Measurements from ENCODE around the gene CARD19. TPM values are rescaled to one million over a fixed set of nuclear protein-coding genes. Genes with fewer than 3 reads are reported as not detected.

The CARD19 gene
- total and polyA plus RNA-seq, 2 experiments from 2014 or later: 36.8 to 48.3 TPM

GRCh38 chr9:93077367-93077766 lies 18.6 kb upstream of the CARD19 start:
- no peak overlapping the region for H2AFZ ChIP-seq
- no peaks in the 10 kb centered on the region; the same call in 2 of the 3 replicates for H3K36me3 Mint-ChIP-seq (ENCODE audit: low read depth)
- H3F3A ChIP-seq (replicated peaks; ENCODE audit: low read depth): no peaks in the 10 kb centered on the region
- no peak overlapping the region for H3K27ac Mint-ChIP-seq
- no peaks in the 10 kb centered on the region for H3K9me3 Mint-ChIP-seq
- no peaks in the 10 kb centered on the region for H3K79me2 ChIP-seq (replicated peaks; ENCODE audit: insufficient read depth)
- no peak overlapping the region for H3K4me2 ChIP-seq
- no peak overlapping the region for H3K27ac ChIP-seq (ENCODE audit: low read depth)
- no peak for DNase-seq (ENCODE audit: low spot score)
- H3K4me1 Mint-ChIP-seq: no peaks in the 10 kb centered on the region; the same call in 2 of the 3 replicates
- no peak for ATAC-seq
- H3K4me1 ChIP-seq (ENCODE audit: insufficient read depth): no peaks in the 10 kb centered on the region
- no peaks in the 10 kb centered on the region for H4K20me1 ChIP-seq (replicated peaks; ENCODE audit: insufficient read depth)
- H3K4me3 ChIP-seq: no peak overlapping the region
- peaks cover 6% of the 10 kb centered on the region for H3K27me3 Mint-ChIP-seq (ENCODE audit: insufficient read depth, low read depth, poor library complexity)
- no peaks in the 10 kb centered on the region; the same call in 1 of the 2 replicates for H3K36me3 ChIP-seq (ENCODE audit: insufficient read depth)
- TF ChIP-seq, protein P1, sequence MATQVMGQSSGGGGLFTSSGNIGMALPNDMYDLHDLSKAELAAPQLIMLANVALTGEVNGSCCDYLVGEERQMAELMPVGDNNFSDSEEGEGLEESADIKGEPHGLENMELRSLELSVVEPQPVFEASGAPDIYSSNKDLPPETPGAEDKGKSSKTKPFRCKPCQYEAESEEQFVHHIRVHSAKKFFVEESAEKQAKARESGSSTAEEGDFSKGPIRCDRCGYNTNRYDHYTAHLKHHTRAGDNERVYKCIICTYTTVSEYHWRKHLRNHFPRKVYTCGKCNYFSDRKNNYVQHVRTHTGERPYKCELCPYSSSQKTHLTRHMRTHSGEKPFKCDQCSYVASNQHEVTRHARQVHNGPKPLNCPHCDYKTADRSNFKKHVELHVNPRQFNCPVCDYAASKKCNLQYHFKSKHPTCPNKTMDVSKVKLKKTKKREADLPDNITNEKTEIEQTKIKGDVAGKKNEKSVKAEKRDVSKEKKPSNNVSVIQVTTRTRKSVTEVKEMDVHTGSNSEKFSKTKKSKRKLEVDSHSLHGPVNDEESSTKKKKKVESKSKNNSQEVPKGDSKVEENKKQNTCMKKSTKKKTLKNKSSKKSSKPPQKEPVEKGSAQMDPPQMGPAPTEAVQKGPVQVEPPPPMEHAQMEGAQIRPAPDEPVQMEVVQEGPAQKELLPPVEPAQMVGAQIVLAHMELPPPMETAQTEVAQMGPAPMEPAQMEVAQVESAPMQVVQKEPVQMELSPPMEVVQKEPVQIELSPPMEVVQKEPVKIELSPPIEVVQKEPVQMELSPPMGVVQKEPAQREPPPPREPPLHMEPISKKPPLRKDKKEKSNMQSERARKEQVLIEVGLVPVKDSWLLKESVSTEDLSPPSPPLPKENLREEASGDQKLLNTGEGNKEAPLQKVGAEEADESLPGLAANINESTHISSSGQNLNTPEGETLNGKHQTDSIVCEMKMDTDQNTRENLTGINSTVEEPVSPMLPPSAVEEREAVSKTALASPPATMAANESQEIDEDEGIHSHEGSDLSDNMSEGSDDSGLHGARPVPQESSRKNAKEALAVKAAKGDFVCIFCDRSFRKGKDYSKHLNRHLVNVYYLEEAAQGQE (IDR thresholded peaks at IDR 0.05; ENCODE audit: unreplicated experiment): no peak
- TF ChIP-seq, protein P2, sequence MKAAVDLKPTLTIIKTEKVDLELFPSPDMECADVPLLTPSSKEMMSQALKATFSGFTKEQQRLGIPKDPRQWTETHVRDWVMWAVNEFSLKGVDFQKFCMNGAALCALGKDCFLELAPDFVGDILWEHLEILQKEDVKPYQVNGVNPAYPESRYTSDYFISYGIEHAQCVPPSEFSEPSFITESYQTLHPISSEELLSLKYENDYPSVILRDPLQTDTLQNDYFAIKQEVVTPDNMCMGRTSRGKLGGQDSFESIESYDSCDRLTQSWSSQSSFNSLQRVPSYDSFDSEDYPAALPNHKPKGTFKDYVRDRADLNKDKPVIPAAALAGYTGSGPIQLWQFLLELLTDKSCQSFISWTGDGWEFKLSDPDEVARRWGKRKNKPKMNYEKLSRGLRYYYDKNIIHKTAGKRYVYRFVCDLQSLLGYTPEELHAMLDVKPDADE (IDR thresholded peaks at IDR 0.05): no peak
- no peaks in the 10 kb centered on the region for H3K9me2 ChIP-seq (ENCODE audit: insufficient read depth)
- no peaks in the 10 kb centered on the region for H3K27me3 ChIP-seq (ENCODE audit: insufficient read depth)
- H3K4me3 Mint-ChIP-seq: no peak overlapping the region

- H3K4me3 Mint-ChIP-seq: no peak overlapping the region
- Histone ChIP-seq H3K79me2 (replicated peaks; ENCODE audit: insufficient read depth) (no peaks in the 10 kb centered on the region), H2AFZ (no peak overlapping the region), H3K27me3 (ENCODE audit: insufficient read depth) (no peaks in the 10 kb centered on the region), H3K9me2 (ENCODE audit: insufficient read depth) (no peaks in the 10 kb centered on the region), H3K4me3 (no peak overlapping the region), H4K20me1 (replicated peaks; ENCODE audit: insufficient read depth) (no peaks in the 10 kb centered on the region), H3F3A (replicated peaks; ENCODE audit: low read depth) (no peaks in the 10 kb centered on the region), H3K36me3 (ENCODE audit: insufficient read depth) (no peaks in the 10 kb centered on the region; the same call in 1 of the 2 replicates), H3K4me2 (no peak overlapping the region), H3K4me1 (ENCODE audit: insufficient read depth) (no peaks in the 10 kb centered on the region), H3K27ac (ENCODE audit: low read depth) (no peak overlapping the region)
- H3K4me1 Mint-ChIP-seq: no peaks in the 10 kb centered on the region; the same call in 2 of the 3 replicates
- no peak overlapping the region for H3K27ac Mint-ChIP-seq
- peaks cover 6% of the 10 kb centered on the region for H3K27me3 Mint-ChIP-seq (ENCODE audit: insufficient read depth, low read depth, poor library complexity)
- DNase-seq (ENCODE audit: low spot score): no peak
- no peak for ATAC-seq
- no peak for TF ChIP-seq NANOG (IDR thresholded peaks at IDR 0.05; ENCODE audit: borderline replicate concordance)
- no peak for TF ChIP-seq ZNF331 (CRISPR knock-in tag; IDR thresholded peaks at IDR 0.05; ENCODE audit: low read depth)
- no peak for TF ChIP-seq JUNB (IDR thresholded peaks at IDR 0.05; ENCODE audit: unreplicated experiment)
- TF ChIP-seq, protein P3, sequence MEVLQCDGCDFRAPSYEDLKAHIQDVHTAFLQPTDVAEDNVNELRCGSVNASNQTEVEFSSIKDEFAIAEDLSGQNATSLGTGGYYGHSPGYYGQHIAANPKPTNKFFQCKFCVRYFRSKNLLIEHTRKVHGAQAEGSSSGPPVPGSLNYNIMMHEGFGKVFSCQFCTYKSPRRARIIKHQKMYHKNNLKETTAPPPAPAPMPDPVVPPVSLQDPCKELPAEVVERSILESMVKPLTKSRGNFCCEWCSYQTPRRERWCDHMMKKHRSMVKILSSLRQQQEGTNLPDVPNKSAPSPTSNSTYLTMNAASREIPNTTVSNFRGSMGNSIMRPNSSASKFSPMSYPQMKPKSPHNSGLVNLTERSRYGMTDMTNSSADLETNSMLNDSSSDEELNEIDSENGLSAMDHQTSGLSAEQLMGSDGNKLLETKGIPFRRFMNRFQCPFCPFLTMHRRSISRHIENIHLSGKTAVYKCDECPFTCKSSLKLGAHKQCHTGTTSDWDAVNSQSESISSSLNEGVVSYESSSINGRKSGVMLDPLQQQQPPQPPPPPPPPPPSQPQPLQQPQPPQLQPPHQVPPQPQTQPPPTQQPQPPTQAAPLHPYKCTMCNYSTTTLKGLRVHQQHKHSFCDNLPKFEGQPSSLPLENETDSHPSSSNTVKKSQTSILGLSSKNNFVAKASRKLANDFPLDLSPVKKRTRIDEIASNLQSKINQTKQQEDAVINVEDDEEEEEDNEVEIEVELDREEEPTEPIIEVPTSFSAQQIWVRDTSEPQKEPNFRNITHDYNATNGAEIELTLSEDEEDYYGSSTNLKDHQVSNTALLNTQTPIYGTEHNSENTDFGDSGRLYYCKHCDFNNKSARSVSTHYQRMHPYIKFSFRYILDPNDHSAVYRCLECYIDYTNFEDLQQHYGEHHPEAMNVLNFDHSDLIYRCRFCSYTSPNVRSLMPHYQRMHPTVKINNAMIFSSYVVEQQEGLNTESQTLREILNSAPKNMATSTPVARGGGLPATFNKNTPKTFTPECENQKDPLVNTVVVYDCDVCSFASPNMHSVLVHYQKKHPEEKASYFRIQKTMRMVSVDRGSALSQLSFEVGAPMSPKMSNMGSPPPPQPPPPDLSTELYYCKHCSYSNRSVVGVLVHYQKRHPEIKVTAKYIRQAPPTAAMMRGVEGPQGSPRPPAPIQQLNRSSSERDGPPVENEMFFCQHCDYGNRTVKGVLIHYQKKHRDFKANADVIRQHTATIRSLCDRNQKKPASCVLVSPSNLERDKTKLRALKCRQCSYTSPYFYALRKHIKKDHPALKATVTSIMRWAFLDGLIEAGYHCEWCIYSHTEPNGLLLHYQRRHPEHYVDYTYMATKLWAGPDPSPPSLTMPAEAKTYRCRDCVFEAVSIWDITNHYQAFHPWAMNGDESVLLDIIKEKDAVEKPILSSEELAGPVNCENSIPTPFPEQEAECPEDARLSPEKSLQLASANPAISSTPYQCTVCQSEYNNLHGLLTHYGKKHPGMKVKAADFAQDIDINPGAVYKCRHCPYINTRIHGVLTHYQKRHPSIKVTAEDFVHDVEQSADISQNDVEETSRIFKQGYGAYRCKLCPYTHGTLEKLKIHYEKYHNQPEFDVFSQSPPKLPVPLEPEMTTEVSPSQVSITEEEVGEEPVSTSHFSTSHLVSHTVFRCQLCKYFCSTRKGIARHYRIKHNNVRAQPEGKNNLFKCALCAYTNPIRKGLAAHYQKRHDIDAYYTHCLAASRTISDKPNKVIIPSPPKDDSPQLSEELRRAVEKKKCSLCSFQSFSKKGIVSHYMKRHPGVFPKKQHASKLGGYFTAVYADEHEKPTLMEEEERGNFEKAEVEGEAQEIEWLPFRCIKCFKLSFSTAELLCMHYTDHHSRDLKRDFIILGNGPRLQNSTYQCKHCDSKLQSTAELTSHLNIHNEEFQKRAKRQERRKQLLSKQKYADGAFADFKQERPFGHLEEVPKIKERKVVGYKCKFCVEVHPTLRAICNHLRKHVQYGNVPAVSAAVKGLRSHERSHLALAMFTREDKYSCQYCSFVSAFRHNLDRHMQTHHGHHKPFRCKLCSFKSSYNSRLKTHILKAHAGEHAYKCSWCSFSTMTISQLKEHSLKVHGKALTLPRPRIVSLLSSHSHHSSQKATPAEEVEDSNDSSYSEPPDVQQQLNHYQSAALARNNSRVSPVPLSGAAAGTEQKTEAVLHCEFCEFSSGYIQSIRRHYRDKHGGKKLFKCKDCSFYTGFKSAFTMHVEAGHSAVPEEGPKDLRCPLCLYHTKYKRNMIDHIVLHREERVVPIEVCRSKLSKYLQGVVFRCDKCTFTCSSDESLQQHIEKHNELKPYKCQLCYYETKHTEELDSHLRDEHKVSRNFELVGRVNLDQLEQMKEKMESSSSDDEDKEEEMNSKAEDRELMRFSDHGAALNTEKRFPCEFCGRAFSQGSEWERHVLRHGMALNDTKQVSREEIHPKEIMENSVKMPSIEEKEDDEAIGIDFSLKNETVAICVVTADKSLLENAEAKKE (CRISPR knock-in tag; IDR thresholded peaks at IDR 0.05): no peak
- no peak for TF ChIP-seq EZH2phosphoT487 (IDR thresholded peaks at IDR 0.05; ENCODE audit: unreplicated experiment)
- H3K9me3 Mint-ChIP-seq: no peaks in the 10 kb centered on the region
- no peaks in the 10 kb centered on the region; the same call in 2 of the 3 replicates for H3K36me3 Mint-ChIP-seq (ENCODE audit: low read depth)
Measured at GRCh38 chr9:93077811-93078210, 18.2 kb upstream of the CARD19 start.
